Stimulated activated CD8-positive, alpha-beta memory T cell treated with anti-CD3 and anti-CD28 coated beads, Interleukin-2, amount 100 ng/mL, for 48 hours (primary cell): ENCODE data around the gene GJB3.
"Not testable (repeated sequence)": the region's sequence is repeated elsewhere in the genome, so short reads cannot be mapped to it uniquely, and the experiment has no call there.

Experiments used
- DNase-seq, 2 donors: peaks; one replicate each; pipeline ENCODE4 v3.0.0-alpha.2; 2020; ENCODE audit warnings: low read depth in 2 of 2

Gene GJB3

DNA sequence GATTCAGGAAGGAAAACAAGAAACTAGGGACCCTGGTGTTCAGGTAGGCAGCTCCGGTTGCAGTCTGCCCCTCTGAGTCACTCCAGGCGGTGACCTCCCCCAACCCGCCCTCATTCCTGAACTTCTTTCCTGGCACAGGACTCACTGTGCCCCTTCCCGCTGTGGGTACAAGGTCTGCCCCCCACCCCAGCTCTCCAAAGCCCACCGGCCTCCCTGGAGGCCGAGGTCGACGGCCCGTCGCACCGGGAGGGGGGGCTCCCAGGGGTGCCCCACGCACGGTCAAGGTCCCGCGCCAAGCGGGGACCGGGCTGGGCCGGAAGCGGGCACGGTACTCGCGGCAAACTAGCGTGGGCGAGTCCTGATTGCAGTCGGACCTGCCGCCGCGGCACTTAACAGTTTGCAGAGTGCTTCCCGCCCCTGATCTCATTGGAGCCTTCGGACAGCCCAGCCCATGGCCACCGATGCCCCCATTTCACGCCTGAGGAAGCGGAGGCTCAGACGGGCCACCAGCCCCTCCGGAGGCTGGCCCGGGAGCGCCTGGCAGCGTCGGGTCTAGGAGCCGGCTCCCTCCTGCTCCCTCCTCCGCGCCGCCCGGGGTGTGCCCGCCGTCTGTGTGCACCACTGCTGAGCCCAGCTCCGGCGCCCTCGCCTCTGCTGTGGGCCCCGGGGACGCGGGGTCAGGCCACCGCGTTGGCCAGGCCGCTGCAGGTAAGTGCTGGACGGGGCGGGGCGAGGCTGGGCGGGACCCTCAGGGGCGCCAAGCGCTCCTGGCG lies at the start of gene GJB3:
TSS of gene GJB3 (plus strand) at position 144 of the 773 bp plus-strand sequence. CDS start 3,549 bp downstream, outside the sequence.
- no peak for DNase-seq

DNA sequence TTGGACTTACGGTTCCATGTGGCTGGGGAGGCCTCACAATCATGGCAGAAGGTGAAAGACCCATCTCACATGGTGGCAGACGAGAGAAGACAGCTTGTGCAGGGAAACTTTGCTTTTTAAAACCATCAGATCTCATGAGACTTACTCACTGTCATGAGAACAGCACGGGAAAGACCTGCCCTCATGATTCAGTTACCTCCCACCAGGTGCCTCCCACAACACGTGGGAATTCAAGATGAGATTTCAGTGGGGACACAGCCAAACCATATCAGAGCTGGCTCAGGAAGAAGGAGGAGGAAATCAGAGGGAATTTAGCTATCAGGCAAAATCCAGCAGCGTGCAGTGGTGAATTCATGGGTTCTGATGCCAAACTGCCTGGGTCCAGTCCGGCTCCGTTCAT lies 48.2 kb upstream of the GJB3 start:
- not testable (repeated sequence) for DNase-seq

DNA sequence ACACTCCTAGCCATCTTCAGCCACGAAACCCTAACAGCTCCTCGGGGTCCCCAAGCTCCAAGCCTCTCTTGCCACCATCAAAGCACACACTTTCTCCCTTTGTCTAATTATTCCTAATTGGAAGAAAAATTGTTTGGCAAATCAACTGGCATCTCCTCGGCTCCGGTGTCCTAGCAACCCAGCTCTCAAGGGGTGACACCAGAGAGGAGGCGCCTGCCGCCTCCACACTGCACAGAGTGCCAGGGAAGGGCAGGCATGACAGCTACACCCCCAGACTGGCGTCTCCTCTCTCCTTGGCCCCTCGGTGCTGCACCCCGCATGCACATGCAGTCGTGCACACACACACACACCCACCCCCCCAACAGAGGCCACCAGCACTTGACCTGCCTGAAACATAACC lies 44.3 kb upstream of the GJB3 start:
- DNase-seq, result no peak

DNA sequence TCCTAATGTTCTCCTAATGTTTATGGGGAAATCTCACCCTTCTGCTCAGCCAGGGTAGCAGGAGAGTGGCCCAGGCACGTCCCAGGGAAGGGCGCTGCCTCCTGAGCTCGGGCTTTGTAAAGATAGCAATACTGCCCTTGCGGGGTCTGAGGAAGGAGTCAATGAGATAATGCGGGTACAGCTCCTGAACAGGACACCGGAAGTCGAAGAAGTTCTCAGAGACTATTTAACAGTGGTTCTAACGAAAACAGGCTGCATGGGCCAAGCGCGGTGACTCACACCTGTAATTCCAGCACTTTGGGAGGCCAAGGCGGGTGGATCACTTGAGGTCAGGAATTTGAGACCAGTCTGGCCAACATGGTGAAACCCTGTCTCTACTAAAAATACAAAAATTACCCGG lies 43.8 kb upstream of the GJB3 start:
- DNase-seq, result not testable (repeated sequence)

DNA sequence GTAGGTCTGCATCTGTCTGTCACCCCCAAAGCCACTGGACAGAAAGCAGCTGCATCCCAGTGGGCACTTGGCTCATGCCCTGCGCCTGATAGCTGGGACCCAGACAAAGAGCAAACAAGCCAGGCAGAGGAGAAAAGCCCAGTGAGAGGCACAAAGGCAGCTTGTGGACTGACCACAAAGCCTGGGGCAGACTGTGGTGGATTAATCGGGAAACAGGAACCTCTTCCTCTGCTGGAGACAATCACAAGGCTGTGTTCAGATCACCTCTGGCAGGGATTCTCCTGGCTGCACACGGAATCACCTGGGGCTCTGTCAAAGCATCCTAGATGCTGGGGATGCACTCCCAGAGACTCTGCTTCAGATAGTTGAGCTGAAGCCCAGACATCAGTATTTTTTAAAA lies 41.4 kb upstream of the GJB3 start:
- DNase-seq, result no peak

DNA sequence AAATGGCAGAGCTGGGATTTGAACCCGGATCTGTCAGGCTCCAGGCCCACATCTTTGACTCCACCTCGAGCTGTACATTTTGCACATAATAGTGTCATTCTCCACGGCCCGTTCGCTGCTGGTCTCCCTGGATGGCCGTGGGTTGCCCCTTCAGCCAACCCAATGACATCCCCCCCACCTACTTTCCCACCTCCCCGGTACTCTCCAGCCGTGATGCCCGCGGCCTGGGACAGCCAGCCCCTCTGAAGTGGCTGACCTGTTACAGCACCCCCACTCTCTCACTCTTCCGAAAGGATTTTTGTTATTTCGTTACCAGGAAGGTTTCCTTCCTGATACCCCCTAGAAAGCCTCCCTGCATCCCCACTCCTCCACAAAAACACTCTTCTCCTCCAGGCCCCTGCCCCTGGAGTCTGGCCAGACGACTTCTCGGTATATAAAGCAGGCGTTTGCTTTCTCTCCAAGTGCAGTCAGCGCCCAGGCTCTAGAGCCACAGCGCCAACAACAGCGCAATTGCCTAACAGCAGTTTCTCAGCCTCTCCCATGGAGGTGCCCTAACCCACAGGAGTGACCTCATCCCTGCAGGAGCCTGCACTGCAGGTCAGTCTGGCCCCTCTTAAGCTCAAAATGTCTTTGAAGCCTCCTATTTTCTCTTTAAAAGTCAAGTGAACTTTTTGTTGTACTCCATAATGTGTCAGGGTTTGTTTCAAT lies 40.7 kb upstream of the GJB3 start:
- no peak for DNase-seq

DNA sequence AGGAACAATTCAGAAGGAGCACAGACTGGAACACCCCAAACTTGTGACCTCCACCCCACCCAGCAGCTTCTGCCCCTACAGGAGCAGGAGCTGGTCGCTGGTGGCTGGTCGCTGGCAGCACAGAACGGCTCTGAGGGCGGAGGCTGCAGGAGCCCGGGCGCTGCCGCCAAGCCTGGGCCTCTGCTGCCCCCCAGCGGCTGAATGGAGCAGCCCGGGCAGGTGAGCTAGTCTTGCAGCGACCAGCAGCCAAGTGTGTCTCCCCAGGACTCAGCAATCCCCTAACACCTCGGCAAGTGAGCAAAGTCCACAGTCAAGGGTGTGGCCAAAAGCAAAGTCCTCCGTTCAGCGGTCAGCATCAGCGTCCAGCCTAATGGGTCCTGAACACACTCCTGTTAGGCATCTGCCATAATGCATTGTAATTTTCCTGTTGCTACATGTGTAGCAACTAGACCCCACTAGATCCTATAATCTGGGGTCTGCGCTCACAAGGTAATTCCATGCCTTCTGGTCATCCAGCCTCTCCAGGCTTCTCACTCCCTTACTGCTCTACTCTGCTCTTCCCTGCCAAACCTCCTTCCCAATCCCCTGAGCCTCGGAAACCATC lies 38.2 kb upstream of the GJB3 start:
- DNase-seq, result peak; percentile 71 to 77

DNA sequence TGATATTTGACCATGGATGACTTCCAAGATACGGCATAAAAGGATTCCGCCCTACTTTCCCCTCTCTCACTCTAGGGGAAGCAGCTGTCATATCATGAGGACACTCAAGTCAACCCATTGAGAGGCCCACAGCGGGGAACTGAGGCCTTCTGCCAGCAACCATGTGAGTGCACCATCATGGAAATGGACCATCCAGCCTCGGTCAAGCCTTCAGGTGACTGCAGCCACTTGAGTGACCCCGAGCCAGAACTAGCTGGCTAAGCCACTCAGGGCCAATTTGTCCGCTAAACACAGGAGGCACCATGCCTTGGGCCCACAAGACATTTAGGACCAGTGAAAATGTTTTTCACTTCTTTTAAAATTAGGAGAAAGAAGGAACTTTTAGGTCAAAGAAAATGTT lies 37.2 kb upstream of the GJB3 start:
- no peak for DNase-seq

DNA sequence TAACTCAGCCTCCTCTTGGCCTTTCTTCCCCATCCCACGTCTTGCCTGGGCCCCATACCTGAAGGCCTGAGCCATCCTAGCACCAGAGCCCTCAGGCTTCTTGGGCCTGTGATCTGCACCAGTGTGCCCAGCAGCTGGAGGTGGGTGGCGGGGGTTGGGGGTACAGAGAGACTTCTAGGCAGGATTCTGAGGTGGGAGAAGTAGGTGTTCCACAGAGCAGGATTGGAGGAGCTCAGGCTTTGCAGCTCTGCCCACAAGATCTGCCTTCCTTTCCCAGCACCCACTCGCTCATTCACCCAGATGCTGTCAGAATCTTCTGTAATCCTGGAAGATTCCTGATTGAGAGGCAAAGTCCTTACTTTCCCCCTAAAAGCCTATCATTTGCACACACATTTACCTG lies 36.2 kb upstream of the GJB3 start:
- no peak for DNase-seq

DNA sequence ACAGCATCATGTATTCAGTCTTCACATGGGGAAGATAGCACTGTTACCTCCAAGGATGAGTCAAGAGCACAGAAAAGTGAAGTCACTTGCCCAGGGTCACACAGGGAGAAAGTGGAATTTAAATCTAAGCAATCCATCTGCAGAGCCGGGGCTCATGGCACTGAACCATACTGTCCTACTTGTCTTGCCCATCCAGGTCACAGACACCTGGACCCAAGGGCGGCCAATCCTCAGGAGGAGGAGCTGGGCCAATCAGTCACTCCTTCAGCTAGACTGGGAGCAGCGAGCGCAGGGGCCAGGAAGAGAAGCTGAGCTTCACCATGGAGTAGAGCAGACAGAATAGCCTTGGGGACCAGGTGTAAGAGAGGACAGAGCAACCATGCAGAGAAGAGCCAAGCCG lies 35.3 kb upstream of the GJB3 start:
- no peak for DNase-seq

DNA sequence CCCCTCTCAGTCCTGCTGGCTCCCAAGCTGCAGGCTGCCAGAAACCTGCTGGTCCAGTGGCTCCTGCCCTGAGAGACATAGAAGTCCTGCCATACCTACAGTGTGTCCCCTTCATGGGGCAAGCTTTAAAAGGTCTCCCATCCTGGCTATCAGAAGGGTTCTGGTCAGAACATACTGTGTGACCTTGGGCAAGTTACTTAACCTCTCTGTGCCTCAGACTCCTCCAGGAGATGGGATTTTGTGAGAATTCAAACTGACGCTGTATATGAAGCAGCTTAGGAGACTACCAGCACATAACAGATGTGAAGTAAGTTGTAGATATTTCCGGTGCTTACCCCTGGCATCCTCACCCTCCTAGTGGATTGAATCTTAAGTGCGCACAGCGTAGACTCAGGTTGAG lies 34.9 kb upstream of the GJB3 start:
- no peak for DNase-seq

DNA sequence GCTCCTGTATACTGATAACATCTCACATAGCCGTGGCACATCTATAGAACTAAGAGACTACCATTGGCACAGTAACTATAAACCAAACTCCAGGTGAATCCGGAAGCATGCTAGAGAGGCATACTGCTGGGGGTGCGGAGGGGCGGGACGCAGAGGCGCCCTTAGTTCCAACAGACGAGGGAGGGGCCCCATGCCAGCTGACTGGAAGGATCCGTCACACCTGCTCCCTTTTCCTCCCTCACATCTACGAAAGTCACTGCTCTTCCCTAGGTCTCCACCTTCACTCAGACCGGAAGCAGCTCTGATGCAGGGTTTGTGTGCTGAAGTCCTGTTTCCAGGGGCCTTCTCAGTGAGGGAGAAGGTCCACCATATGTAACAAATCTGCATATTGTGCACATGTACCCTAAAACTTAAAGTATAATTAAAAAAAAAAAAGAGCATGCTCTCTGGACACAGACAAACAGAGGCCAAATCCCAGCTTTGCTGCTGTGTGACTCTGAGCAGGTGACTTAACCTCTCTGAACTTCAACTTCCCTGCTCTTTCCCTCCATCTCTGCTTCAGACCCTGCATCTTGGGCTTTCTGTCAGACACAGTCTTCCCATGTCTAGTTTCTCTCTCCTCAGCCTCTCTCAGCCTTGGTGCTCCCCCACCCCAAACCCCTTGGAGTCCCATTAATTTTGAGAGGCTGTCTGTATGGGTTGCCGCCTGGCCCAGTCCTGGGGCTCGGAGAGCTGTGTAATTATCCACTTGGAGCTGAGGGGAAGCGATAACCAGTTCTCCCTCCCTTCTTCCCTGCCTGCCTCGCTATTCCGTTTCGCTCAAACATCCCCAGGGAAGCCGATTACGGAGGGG lies 34.0 kb upstream of the GJB3 start:
- DNase-seq, result no peak

DNA sequence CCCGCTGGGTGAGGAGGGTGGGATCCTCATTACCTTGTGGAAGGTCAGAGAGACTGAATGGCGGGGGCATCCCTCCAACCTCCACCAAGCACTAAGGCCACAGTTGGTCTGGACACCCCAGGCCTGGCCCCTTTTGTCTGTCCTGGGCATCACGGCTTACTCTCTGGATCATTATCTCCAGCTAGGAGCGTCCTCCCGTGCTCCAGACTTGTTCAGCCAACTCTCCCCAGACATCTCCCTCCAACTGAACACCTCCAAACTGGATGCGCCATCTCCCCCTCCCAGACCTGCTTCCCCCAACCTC lies 33.4 kb upstream of the GJB3 start:
- no peak for DNase-seq

DNA sequence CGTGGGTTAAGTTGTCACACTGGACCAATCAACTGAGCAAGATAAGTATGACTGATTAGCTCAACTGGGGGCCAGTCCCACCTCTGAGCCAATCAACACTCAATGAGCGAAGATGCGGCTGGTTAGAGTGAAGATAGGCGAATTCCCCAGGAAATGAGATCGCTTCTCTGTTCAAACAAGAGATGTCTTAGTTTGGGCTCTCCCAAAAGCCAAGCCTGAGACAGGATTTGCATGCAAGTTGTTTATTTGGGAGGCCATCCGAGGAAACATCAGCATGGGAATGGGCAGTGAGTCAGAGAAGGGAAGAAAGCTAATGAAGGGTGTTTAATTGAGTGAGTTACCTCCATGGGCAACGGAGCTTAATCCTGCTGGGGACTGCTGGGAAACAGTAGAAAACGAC lies 31.0 kb upstream of the GJB3 start:
- no peak for DNase-seq

DNA sequence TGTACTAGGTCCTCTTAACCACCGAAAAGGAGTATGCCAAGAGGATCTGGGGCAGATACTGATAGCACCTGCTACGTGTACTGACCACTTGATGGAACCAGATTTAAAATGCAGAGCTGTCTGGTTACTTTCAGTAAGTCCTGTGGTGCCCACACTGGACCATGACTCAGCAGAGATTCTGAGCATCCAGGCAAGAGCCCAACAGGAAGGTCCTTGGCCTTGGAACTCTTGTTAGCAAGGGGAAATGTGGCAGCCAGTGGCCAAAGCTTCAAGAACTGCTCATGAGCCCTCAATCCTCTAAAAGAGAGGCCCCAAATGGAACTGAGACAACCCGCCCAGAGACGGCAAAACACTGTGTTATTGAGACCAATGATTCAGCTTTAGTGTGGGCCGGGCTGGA lies 30.4 kb upstream of the GJB3 start:
- DNase-seq, result no peak

DNA sequence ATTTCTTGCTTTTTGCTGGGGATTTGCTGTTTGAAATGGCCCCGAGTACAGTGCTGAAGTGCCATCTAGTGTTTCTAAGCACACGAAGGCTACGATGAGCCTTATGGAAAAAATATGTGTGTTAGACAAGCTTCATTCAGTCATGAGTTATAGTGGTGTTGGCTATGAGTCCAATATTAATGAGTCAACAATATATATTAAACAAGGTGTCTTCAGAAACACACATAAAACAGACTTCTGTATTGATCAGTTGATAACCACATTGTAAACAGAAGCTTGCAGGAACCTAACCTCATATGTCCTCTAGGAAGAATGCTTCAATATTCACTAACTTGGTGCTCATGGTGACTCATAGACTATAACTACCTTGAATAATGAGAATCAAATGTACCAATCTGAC lies 27.9 kb upstream of the GJB3 start:
- no peak for DNase-seq

DNA sequence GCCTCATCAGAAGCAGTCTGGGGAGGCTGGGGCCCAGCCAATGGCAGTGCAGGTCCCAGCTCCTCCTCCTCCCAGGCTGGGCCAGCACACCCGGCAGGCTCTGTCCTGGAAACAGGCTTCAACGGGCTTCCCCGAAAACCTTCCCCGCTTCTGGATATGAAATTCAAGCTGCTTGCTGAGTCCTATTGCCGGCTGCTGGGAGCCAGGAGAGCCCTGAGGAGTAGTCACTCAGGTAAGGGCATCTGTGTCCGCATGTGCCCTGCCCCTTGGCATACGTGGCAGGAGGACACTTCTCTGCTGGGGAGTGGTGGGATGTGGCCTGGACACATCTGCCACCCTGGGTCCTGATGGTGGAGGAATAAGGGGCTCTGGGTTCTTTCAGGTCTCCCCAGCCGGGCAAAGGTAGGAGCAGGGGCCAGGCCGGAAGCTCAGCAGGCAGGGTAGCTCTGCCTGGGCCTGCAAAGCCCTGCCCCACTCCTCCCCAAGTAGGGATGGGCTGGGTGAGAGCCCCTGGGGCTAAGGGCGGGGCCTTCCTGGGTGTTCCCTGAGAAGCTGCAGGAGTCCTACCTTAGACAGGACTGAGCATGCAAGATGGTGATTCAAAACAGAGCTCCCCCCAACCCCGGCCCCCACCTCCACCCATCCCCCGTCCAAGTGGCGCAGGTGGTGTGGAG lies 25.9 kb upstream of the GJB3 start, which contains the start of gene GJB5:
TSS of gene GJB5 (plus strand) at position 84 of the 674 bp plus-strand sequence. CDS start 2,284 bp downstream, outside the sequence.
- no peak for DNase-seq

DNA sequence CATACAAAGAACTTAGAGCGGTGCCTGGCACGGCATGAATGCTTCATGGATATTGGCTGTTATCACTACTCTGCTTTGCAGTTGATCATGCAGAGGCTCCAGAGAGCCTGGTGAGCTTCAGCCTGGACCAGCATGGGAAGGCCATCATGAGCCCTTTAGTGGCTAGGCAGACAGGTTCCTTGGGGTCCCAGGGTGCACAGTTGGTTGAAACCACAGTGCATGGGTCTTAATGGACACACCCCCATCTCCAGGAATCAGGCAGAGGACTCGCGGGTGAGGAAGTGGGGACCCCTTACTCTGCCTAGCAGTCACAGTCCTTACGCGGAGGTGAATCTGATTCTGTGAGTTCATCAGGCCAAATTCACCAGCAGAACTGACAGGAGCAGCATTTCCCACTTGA lies 25.1 kb upstream of the GJB3 start:
- no peak for DNase-seq

DNA sequence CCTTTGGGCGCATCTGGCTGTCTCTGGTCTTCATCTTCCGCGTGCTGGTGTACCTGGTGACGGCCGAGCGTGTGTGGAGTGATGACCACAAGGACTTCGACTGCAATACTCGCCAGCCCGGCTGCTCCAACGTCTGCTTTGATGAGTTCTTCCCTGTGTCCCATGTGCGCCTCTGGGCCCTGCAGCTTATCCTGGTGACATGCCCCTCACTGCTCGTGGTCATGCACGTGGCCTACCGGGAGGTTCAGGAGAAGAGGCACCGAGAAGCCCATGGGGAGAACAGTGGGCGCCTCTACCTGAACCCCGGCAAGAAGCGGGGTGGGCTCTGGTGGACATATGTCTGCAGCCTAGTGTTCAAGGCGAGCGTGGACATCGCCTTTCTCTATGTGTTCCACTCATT lies 23.6 kb upstream of the GJB3 start:
- DNase-seq, result no peak

DNA sequence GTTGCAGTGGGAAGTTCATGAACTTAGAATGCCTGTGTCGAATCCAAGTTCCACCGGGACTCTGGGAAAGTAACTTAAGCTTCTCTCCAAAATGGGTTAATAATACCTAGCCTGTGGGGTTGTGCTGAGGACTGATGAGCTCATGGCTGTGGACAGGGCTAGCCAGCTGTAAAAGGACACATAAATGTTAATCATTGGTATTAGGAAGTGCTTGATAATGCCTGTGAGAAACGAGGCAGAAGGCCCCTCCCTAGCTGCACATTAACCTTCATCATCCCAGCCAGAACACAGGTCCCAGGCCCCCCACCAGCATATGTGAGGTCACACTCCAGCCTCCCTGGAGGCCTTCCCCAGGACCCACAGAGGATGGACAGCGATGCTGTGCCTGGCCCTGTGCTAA lies 22.3 kb upstream of the GJB3 start:
- no peak for DNase-seq

DNA sequence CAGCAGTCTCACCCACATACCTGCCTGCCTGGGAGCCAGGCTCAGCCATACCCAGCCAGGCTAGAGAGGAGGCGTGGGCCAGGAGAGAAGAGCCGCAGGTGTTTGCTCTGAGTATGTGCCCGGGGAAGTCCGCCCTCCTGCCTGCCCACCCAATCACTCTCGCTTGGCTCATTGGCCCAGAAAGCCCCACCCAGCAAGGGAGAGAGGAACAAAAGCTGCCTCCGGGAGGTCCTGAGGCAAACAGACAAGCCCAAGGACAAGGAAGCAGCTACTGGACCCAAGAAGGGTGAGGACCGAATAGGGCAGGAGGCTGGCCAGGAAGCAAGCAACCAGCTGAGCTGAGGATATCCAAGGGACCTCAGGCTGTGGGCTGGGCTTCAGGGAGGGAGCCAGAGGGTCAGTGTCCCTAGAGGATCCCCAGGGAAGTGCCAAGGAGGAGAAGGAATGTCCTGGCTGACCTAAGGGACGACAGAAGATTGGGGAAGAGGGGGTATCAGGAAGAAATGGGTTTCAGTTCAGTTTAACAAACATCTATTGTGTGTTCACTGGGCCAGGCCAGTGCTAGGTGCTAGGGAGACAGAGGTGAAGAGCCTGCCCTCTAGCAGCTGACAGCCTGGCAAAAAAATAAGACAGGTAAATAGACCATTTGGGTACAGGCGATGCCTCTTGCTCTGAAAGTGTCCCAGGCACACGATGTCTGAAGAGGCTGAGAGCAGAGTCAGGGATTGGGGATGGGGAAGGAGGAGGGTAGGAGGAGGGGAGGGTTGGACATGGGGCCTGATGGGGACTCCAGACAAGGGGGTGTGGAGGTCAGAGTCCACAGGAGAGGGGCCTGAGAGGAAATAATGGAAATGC lies 21.3 kb upstream of the GJB3 start, which contains the start of gene GJB4:
TSS of gene GJB4 (plus strand) at position 238 of the 855 bp plus-strand sequence. CDS start 1,515 bp downstream, outside the sequence.
- DNase-seq, result no peak
